Measurements from ENCODE around the gene DYNC2LI1.

Gene DYNC2LI1

DNA sequence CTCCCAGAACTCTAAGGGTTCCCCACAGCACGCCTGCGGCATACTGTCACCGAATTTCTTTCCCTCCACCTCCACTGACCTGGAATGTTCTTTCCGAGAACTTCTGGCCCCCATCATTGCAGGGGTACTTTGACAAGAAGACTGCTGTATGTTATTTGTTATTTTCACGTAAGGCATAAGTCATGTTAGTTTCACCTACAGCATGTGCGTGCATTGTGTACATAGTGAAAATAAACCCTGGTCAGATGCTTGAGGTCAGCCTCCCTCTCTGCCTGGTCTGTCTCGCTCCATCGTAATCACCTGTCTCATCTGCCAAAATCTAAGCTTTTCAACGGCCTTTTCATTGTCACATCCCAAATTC, 69.0 kb downstream of the DYNC2LI1 start:
- in situ Hi-C loops (cut with MboI; ENCODE audit: low sequenced_read_pairs): no loop called here

GRCh38 chr2:43845181-43845580, 71.3 kb downstream of the DYNC2LI1 start:
- in situ Hi-C loops (cut with MboI; ENCODE audit: low sequenced_read_pairs): no loop called here

- in situ Hi-C loops (cut with MboI; ENCODE audit: low sequenced_read_pairs): no loop called here
Observed at GRCh38 chr2:43846140-43846793, 72.4 kb downstream of the DYNC2LI1 start.

DNA sequence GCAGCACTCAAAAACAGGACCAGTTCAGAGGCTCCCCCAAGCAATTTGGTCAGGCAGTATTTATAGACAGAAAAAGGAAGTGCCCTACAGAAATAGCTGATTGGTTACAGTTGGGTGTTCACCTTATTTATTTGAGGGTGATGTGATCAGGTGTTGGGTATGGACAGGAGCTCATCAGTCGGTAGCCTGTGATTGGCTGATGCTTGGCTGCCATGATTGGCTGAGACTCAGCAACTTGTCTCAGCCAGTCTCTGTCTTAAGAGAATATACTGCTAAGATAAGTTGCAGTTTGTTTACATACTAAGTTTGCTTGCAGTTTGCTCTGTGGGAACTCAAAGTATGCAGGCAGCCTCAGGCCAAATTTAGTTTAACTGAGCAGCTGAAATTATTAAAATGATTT, 74.4 kb downstream of the DYNC2LI1 start:
- in situ Hi-C loops (cut with MboI; ENCODE audit: low sequenced_read_pairs): no loop called here

DNA sequence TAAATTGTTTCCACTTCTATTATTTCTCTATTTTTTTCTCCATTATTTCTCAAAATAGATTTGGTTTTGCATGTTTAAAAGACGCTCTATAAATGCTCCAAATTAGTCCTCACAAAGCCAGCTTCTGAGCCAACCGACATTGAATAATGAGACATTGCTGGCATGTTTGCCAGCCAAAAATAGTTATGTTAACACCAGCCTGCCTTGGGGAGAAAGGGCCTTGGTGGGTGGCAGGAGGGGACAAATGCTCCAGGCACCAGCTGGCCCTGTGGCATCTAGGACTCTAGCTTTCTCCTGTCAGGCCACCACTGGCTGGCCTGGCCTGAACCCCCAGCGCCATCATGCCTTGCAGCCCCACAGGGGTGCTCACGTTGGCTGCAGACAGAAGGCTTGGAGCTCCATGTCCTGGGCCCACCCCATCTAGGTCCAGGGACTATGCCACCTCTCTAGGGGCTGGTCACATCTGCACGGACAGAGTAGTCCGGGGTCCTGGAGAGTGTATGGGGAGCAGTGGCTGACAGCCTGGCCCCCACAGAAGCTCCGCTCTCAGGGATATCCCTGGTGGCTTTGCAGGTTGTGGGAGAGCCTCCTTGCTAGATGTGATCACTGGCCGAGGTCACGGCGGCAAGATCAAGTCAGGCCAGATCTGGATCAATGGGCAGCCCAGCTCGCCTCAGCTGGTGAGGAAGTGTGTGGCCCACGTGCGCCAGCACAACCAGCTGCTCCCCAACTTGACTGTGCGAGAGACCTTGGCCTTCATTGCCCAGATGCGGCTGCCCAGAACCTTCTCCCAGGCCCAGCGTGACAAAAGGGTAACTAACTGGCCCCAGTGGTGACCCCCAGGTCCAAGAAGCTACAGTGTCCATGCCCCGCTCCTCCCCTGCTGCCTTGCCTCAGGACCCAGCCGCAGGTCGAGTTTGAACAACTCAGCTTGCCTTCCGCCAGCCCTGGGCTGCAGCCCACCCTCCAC, 77.5 kb downstream of the DYNC2LI1 start:
- in situ Hi-C loops (cut with MboI; ENCODE audit: low sequenced_read_pairs): no loop called here

GRCh38 chr2:43852196-43852730, 78.4 kb downstream of the DYNC2LI1 start:
- in situ Hi-C loops (cut with MboI; ENCODE audit: low sequenced_read_pairs): no loop called here

- in situ Hi-C loops (cut with MboI; ENCODE audit: low sequenced_read_pairs): no loop called here
Observed at GRCh38 chr2:43853141-43854081, 79.6 kb downstream of the DYNC2LI1 start.

DNA sequence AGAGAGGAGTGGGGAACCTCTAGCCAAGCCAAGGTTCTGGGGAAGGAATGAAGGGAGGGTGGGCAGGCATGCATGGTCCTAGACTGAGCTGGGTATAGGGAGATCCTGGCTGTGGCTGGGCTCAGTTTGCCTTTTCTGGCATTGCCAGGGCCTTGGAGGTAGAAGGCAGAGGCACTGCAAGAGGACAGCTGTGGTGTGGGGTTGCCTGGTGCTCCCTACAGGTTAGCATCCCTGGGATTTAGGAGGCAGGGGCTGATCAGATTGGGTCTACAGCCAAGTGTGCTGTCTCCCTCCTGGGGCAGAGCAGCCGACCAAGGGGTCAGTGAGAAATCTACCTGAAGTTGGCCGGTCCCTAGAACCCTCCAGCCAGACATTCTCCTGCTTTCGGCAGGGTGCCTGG, 80.8 kb downstream of the DYNC2LI1 start:
- in situ Hi-C loops (cut with MboI; ENCODE audit: low sequenced_read_pairs): no loop called here

DNA sequence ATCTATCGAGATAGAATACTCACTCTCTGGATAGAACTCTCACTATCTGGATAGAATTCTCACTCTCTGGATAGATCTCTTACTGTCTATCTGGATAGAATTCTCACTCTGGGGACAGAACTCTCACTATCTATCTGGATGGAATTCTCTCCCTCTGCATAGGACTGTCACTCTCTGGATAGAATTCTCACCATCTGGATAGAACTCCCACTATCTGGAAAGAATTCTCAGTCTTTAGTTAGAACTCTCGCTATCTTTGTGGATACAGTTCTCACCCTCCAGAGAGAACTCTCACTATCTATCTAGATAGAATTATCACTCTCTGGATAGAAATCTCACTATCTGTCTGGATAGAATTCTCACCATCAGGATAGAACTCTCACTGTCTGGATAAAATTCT, 81.5 kb downstream of the DYNC2LI1 start:
- in situ Hi-C loops (cut with MboI; ENCODE audit: low sequenced_read_pairs): no loop called here
